Calu3 (cell line): Measurements from ENCODE around the gene PFKFB3. TPM values are rescaled to one million over a fixed set of nuclear protein-coding genes. Genes with fewer than 3 reads are reported as not detected.

Source experiments
- BruUV-seq: library from RNA; stranded (reverse); fragments of 400-500 nt; replicated peaks from 2 replicates; lab custom pipeline; 2021; lab: Mats Ljungman, UMichigan
- CTCF ChIA-PET: fragments of 300-600 bp; sonication (Branson Sonifier 250); formaldehyde crosslinking; loops from one replicate; lab custom pipeline; 2022; ENCODE audit warnings: antibody characterized with exemption; lab: Charles Lee
- DNase-seq: peaks from one replicate; pipeline ENCODE4 v3.0.0; 2022
- H3K27ac Mint-ChIP-seq: one replicate; pipeline ENCODE4 v1.8.0; 2022; ENCODE audit warnings: mixed read lengths; ENCODE audit not compliant: unreplicated experiment
- H3K27me3 Mint-ChIP-seq: one replicate; pipeline ENCODE4 v1.8.0; 2022; ENCODE audit warnings: mixed read lengths; ENCODE audit not compliant: unreplicated experiment
- H3K36me3 Mint-ChIP-seq: one replicate; pipeline ENCODE4 v1.8.0; 2022; ENCODE audit warnings: mild to moderate bottlenecking, moderate library complexity, mixed read lengths; ENCODE audit not compliant: insufficient read depth, unreplicated experiment
- H3K4me1 Mint-ChIP-seq: one replicate; pipeline ENCODE4 v1.8.0; 2022; ENCODE audit warnings: mild to moderate bottlenecking, low read depth, mixed read lengths; ENCODE audit not compliant: unreplicated experiment
- H3K4me3 Mint-ChIP-seq: one replicate; pipeline ENCODE4 v1.8.0; 2022; ENCODE audit warnings: mild to moderate bottlenecking, low read depth, moderate library complexity, mixed read lengths; ENCODE audit not compliant: unreplicated experiment
- H3K9me3 Mint-ChIP-seq: one replicate; pipeline ENCODE4 v1.8.0; 2022; ENCODE audit warnings: low read depth, mixed read lengths; ENCODE audit not compliant: unreplicated experiment
- intact Hi-C: fragments of 100-400 bp; cut with micrococcal nuclease; formaldehyde crosslinking; loops from one replicate; pipeline ENCODE4 v1.10.0; 2022; ENCODE audit not compliant: unreplicated experiment
- total RNA-seq: library from RNA; stranded (reverse); gene quantifications from 2 replicates; pipeline ENCODE4 v1.2.3, GENCODE V29; 2022
- TF ChIP-seq, protein P1 (sequence below): fragments of 200-600 bp; IDR thresholded peaks from one replicate; pipeline ENCODE4 v1.8.0; 2022; ENCODE audit warnings: antibody characterized with exemption; ENCODE audit not compliant: unreplicated experiment

Gene PFKFB3
- total RNA-seq, 1 experiment from 2014 or later: 293 TPM

DNA sequence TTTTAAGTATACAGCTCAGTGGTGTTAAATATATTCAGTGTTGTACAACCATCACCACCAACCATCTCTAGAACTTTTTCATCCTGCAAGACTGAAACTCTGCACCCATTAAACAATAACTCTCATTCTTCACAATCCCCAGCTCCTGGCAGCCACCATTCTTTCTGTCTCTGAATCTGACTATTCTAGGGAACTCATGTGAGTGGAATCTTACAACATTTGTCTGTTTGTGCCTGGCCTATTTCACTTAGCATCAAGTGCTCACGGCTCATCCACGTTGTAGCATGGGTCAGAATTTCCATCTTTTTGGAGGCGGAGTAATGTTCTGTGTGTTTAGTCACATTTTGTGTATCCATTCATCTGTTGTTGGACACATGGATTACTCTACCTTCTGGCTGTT is 40.8 kb upstream of the PFKFB3 start:
- BruUV-seq: no TSS peak
- CTCF ChIA-PET: interaction anchor here (0.5 kb wide), 1 partner anchor 275 kb away, joined by 3 read pairs; no protein-coding TSS in a partner anchor
- no peaks in the 10 kb centered on the region for H3K27me3 Mint-ChIP-seq
- H3K4me3 Mint-ChIP-seq: no peak overlapping the region
- TF ChIP-seq, protein P1, sequence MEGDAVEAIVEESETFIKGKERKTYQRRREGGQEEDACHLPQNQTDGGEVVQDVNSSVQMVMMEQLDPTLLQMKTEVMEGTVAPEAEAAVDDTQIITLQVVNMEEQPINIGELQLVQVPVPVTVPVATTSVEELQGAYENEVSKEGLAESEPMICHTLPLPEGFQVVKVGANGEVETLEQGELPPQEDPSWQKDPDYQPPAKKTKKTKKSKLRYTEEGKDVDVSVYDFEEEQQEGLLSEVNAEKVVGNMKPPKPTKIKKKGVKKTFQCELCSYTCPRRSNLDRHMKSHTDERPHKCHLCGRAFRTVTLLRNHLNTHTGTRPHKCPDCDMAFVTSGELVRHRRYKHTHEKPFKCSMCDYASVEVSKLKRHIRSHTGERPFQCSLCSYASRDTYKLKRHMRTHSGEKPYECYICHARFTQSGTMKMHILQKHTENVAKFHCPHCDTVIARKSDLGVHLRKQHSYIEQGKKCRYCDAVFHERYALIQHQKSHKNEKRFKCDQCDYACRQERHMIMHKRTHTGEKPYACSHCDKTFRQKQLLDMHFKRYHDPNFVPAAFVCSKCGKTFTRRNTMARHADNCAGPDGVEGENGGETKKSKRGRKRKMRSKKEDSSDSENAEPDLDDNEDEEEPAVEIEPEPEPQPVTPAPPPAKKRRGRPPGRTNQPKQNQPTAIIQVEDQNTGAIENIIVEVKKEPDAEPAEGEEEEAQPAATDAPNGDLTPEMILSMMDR: no peak
- no peaks in the 10 kb centered on the region for H3K9me3 Mint-ChIP-seq
- H3K4me1 Mint-ChIP-seq: peaks cover 12% of the 10 kb centered on the region
- intact Hi-C loops: no loop called here
- DNase-seq: no peak
- H3K36me3 Mint-ChIP-seq: peaks cover 33% of the 10 kb centered on the region
- no peak overlapping the region for H3K27ac Mint-ChIP-seq

DNA sequence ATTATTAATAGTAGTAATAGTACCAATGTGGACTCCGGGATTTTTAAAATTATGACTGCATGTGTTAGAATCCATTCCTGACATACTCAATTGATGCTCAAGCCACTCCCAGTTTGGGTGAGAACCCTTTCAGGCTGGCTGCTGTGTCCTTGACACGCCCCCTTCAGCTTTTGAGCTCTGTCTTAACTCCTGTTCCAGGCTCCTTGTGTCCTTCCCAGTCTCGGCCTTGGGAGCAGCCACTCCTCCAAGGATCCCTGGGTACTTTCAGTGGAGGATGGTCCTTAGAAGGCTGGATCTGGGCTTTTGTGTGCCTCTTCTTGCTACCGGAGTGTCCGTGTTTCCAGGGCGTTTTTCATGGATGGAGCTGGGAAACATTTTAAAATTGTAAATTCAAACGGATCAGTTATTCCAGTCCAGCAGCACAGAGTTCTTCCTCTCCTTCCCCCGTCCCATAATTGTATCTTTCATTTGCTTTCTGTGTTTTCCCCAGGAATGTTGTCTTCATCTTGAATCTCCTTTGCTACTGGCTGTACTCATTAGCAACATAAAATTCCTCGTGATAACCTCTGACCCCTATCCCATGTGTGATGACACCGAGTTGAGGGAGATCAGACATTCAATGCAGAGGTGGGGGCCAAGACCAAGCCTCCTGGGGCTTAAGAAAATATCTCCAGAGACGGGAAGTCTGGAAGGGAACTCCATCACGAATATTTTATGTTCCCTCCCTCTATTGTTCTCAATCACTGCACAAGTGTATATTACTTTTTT is 40.0 kb upstream of the PFKFB3 start:
- Mint-ChIP-seq H3K27me3 (no peaks in the 10 kb centered on the region), H3K36me3 (peaks cover 42% of the 10 kb centered on the region), H3K4me1 (peaks cover 12% of the 10 kb centered on the region), H3K4me3 (peak overlapping the region; percentile 94), H3K9me3 (no peaks in the 10 kb centered on the region), H3K27ac (no peak overlapping the region)
- TF ChIP-seq, protein P1: no peak
- intact Hi-C loops: no loop called here
- no peak for DNase-seq
- CTCF ChIA-PET: interaction anchor here (0.5 to 1.6 kb wide), 2 partner anchors 239 to 275 kb away, joined by 3 to 4 read pairs; no protein-coding TSS in a partner anchor
- BruUV-seq: no TSS peak

DNA sequence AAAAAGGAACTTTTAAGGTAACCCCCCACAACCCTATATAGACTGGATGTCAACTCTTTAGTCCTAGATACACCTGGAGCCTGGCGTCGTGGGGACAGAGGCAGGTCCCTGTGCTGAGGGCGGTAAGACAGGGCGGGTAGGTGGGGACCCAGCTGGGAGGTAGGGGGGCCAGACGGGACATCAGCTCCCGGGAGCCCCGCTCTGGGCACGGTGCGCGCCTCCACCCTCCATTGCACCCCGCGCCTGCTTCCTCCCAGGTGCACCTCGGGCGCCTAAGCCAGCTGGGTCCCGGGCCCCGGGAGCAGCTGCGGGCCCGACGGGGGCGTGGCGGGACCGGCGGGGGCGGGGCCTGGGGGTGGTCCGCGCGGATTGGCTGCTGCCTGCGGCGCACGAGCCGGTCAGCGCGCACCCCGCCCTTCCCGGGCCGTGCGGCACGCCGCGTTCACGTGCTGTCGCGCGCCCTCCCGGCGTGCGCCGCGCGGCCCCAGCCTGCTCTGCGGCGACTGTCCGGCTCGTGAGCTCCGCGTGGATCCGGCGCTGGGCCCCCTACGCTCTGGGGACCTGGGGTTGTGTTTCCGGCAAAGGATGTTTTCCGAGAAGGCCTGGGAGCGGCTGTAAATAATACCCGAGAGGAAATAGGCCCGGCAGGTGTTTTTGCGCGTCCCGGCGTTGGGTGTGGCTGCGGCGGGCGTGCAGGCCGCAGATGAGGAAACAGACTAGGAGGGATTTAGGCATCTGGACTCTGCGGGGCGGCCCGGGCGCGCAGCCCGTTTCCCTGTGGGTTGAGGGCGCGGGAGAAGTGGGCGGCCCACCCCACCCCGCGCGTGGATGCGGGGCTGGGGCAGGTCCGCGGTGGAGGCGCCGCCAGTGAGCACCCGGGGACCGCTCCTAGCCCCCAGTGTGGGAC is 39.1 kb upstream of the PFKFB3 start:
- CTCF ChIA-PET: interaction anchor here (1.0 to 1.6 kb wide), 2 partner anchors 39 to 238 kb away, joined by 3 to 4 read pairs; partner anchors contain the start of gene PFKFB3
- no peaks in the 10 kb centered on the region for H3K27me3 Mint-ChIP-seq
- no peaks in the 10 kb centered on the region for H3K9me3 Mint-ChIP-seq
- intact Hi-C loops: no loop called here
- peaks cover 47% of the 10 kb centered on the region for H3K36me3 Mint-ChIP-seq
- peak overlapping the region; percentile 94 for H3K4me3 Mint-ChIP-seq
- H3K27ac Mint-ChIP-seq: peak overlapping the region; percentile 91
- H3K4me1 Mint-ChIP-seq: peaks cover 12% of the 10 kb centered on the region
- no TSS peak for BruUV-seq
- TF ChIP-seq, protein P1: no peak
- peak; percentile 95 for DNase-seq

DNA sequence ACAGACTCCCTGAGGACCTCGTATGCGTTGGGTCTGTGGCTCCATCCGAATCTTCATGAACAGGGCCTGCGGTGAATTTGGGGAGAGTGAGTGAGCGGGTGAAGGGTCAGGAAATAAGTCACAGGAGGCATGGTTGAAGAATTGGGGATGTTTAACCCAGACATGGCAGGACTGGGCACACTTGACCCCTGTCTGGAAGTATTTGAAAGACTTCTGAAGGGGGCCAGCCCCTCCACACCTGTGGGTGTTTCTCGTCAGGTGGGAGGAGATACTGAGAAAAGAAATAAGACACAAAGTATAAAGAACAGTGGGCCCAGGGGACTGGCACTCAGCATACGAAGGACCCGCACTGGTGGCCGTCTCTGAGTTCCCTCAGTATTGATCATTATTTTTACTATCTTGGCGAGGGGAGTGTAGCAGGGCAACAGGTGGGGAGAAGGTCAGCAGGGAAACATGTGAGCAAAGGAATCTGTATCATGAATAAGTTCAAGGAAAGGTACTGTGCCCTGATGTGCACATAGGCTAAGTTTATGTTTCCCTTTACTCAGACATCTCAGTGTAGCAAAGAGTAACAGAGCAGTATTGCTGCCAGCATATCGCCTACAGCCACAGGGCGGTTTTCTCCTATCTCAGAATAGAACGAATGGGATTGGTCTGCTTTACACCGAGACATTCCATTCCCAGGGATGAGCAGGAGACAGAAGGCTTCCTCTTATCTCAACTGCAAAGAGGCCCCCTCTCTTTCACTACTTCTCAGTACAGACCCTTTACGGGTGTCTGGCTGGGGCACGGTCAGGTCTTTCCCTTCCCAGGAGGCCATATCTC is 38.2 kb upstream of the PFKFB3 start:
- Mint-ChIP-seq H3K4me1 (peaks cover 12% of the 10 kb centered on the region), H3K9me3 (no peaks in the 10 kb centered on the region), H3K4me3 (peak overlapping the region; percentile 94), H3K36me3 (peaks cover 47% of the 10 kb centered on the region), H3K27me3 (no peaks in the 10 kb centered on the region), H3K27ac (peak overlapping the region; percentile 91)
- TF ChIP-seq, protein P1: no peak
- DNase-seq: no peak
- TSS peak; percentile 33 for BruUV-seq
- intact Hi-C loops: no loop called here
- CTCF ChIA-PET: interaction anchor here (1.0 to 1.6 kb wide), 2 partner anchors 38 to 237 kb away, joined by 3 to 4 read pairs; partner anchors contain the start of gene PFKFB3
